Activated T-cell treated with anti-CD3 and anti-CD28 coated beads, Interleukin-2, amount 50 U/mL, for 4 hours (primary cell): ENCODE measurements around the gene RGS6. TPM values are rescaled to one million over a fixed set of nuclear protein-coding genes. Genes with fewer than 3 reads are reported as not detected.

Experiments used
- ATAC-seq, 2 donors: fragments of 200-7000 bp; cut with Tn5 transposase; one replicate each; pipeline ENCODE4 v1.10.0; 2021
- DNase-seq: peaks from one replicate; pipeline ENCODE4 v3.0.0-alpha.2; 2020
- H3K27me3 Mint-ChIP-seq: one replicate; pipeline ENCODE4 v1.8.0; 2021; ENCODE audit warnings: low read depth, mixed read lengths
- H3K36me3 Mint-ChIP-seq: one replicate; pipeline ENCODE4 v1.8.0; 2022; ENCODE audit warnings: mixed read lengths; ENCODE audit not compliant: insufficient read depth
- H3K4me1 Mint-ChIP-seq: one replicate; pipeline ENCODE4 v1.8.0; 2021; ENCODE audit warnings: low read depth, mixed read lengths
- H3K4me3 Mint-ChIP-seq: one replicate; pipeline ENCODE4 v1.8.0; 2021; ENCODE audit warnings: mild to moderate bottlenecking, moderate library complexity, mixed read lengths
- H3K9me3 Mint-ChIP-seq: one replicate; pipeline ENCODE4 v1.8.0; 2021; ENCODE audit warnings: mixed read lengths
- total RNA-seq, 3 donors: library from RNA; stranded (reverse); gene quantifications; one replicate each; pipeline ENCODE4 v1.2.1, GENCODE V29; 2021

RGS6 gene
- total RNA-seq, 3 donors from 2014 or later: 0.03 TPM; not detected in 2

- ATAC-seq: no peak
- Mint-ChIP-seq H3K4me3 (no peak overlapping the region), H3K9me3 (no peaks in the 10 kb centered on the region), H3K36me3 (no peaks in the 10 kb centered on the region), H3K27me3 (no peaks in the 10 kb centered on the region), H3K4me1 (peaks cover 8% of the 10 kb centered on the region)
- no peak for DNase-seq
Measured at GRCh38 chr14:72512281-72512680, 580.1 kb downstream of the RGS6 start.

- H3K9me3 Mint-ChIP-seq: no peaks in the 10 kb centered on the region
- DNase-seq: no peak
- no peak for ATAC-seq
- no peaks in the 10 kb centered on the region for H3K27me3 Mint-ChIP-seq
- H3K4me1 Mint-ChIP-seq: peaks cover 14% of the 10 kb centered on the region
- H3K4me3 Mint-ChIP-seq: no peak overlapping the region
- H3K36me3 Mint-ChIP-seq: no peaks in the 10 kb centered on the region
Measured at GRCh38 chr14:72512925-72513324, 580.7 kb downstream of the RGS6 start.

GRCh38 chr14:72513346-72513745 is 581.1 kb downstream of the RGS6 start:
- Mint-ChIP-seq H3K4me1 (peaks cover 19% of the 10 kb centered on the region), H3K4me3 (no peak overlapping the region)

GRCh38 chr14:72513965-72514659 is 581.9 kb downstream of the RGS6 start:
- Mint-ChIP-seq H3K4me3 (no peak overlapping the region), H3K27me3 (no peaks in the 10 kb centered on the region), H3K36me3 (no peaks in the 10 kb centered on the region), H3K4me1 (peaks cover 26% of the 10 kb centered on the region), H3K9me3 (no peaks in the 10 kb centered on the region)
- no peak for DNase-seq
- no peak for ATAC-seq

More at GRCh38 chr14:72513346-72513745, 581.1 kb downstream of the RGS6 start:
- Mint-ChIP-seq H3K9me3 (no peaks in the 10 kb centered on the region), H3K27me3 (no peaks in the 10 kb centered on the region), H3K36me3 (no peaks in the 10 kb centered on the region)
- DNase-seq (no peak), ATAC-seq (no peak)

GRCh38 chr14:72514660-72515025 is 582.4 kb downstream of the RGS6 start:
- no peak for DNase-seq
- no peak for ATAC-seq
- Mint-ChIP-seq H3K4me1 (peaks cover 32% of the 10 kb centered on the region), H3K4me3 (no peak overlapping the region), H3K36me3 (no peaks in the 10 kb centered on the region), H3K9me3 (peaks cover 2% of the 10 kb centered on the region), H3K27me3 (no peaks in the 10 kb centered on the region)

- no peak for DNase-seq
- ATAC-seq: no peak
- H3K9me3 Mint-ChIP-seq: peaks cover 13% of the 10 kb centered on the region
- peaks cover 46% of the 10 kb centered on the region for H3K4me1 Mint-ChIP-seq
- H3K27me3 Mint-ChIP-seq: no peaks in the 10 kb centered on the region
- H3K4me3 Mint-ChIP-seq: no peak overlapping the region
- H3K36me3 Mint-ChIP-seq: no peaks in the 10 kb centered on the region
Measured at GRCh38 chr14:72515779-72516770, 583.8 kb downstream of the RGS6 start.

GRCh38 chr14:72516936-72517700 is 584.9 kb downstream of the RGS6 start:
- no peak overlapping the region for H3K4me3 Mint-ChIP-seq
- peaks cover 54% of the 10 kb centered on the region for H3K4me1 Mint-ChIP-seq
- H3K36me3 Mint-ChIP-seq: no peaks in the 10 kb centered on the region
- H3K9me3 Mint-ChIP-seq: peaks cover 13% of the 10 kb centered on the region
- ATAC-seq (no peak), DNase-seq (peak; percentile 65)
- H3K27me3 Mint-ChIP-seq: no peaks in the 10 kb centered on the region

- H3K9me3 Mint-ChIP-seq: peaks cover 13% of the 10 kb centered on the region
- no peak for ATAC-seq
- DNase-seq: no peak
- H3K4me1 Mint-ChIP-seq: peaks cover 58% of the 10 kb centered on the region
- H3K36me3 Mint-ChIP-seq: no peaks in the 10 kb centered on the region
- no peak overlapping the region for H3K4me3 Mint-ChIP-seq
- no peaks in the 10 kb centered on the region for H3K27me3 Mint-ChIP-seq
Measured at GRCh38 chr14:72517736-72518135, 585.5 kb downstream of the RGS6 start.

- no peaks in the 10 kb centered on the region for H3K36me3 Mint-ChIP-seq
- H3K9me3 Mint-ChIP-seq: peaks cover 13% of the 10 kb centered on the region
- H3K4me3 Mint-ChIP-seq: peak overlapping the region; percentile 9
- DNase-seq (peak; percentile 31), ATAC-seq (peak; percentile 83 to 84)
- peaks cover 61% of the 10 kb centered on the region for H3K4me1 Mint-ChIP-seq
- H3K27me3 Mint-ChIP-seq: no peaks in the 10 kb centered on the region
Measured at GRCh38 chr14:72518809-72519377, 586.7 kb downstream of the RGS6 start.

- peak overlapping the region; percentile 32 for H3K4me3 Mint-ChIP-seq
- ATAC-seq: peak; percentile 64 to 66
- H3K36me3 Mint-ChIP-seq: no peaks in the 10 kb centered on the region
- peaks cover 67% of the 10 kb centered on the region for H3K4me1 Mint-ChIP-seq
- DNase-seq: peak; percentile 24
- peaks cover 13% of the 10 kb centered on the region for H3K9me3 Mint-ChIP-seq
- no peaks in the 10 kb centered on the region for H3K27me3 Mint-ChIP-seq
Measured at GRCh38 chr14:72519543-72519942, 587.3 kb downstream of the RGS6 start.

GRCh38 chr14:72521045-72521444 is 588.8 kb downstream of the RGS6 start:
- Mint-ChIP-seq H3K4me1 (peaks cover 74% of the 10 kb centered on the region), H3K4me3 (no peak overlapping the region), H3K27me3 (peaks cover 1% of the 10 kb centered on the region), H3K9me3 (peaks cover 13% of the 10 kb centered on the region), H3K36me3 (no peaks in the 10 kb centered on the region)
- DNase-seq (no peak), ATAC-seq (peak; percentile 51 to 57)

GRCh38 chr14:72521968-72522741 is 589.9 kb downstream of the RGS6 start:
- DNase-seq (no peak), ATAC-seq (no peak)
- Mint-ChIP-seq H3K4me3 (no peak overlapping the region), H3K27me3 (peaks cover 1% of the 10 kb centered on the region), H3K4me1 (peaks cover 68% of the 10 kb centered on the region), H3K36me3 (no peaks in the 10 kb centered on the region), H3K9me3 (peaks cover 13% of the 10 kb centered on the region)

GRCh38 chr14:72522847-72523246 is 590.6 kb downstream of the RGS6 start:
- ATAC-seq: no peak
- H3K27me3 Mint-ChIP-seq: peaks cover 1% of the 10 kb centered on the region
- H3K4me3 Mint-ChIP-seq: no peak overlapping the region
- DNase-seq: no peak
- peaks cover 13% of the 10 kb centered on the region for H3K9me3 Mint-ChIP-seq
- H3K36me3 Mint-ChIP-seq: no peaks in the 10 kb centered on the region
- H3K4me1 Mint-ChIP-seq: peaks cover 63% of the 10 kb centered on the region
